Inferior parietal cortex (tissue), 1 donor: ENCODE results near the gene APLP1.
"Not testable (repeated sequence)": the region's sequence is repeated elsewhere in the genome, so short reads cannot be mapped to it uniquely, and the experiment has no call there.

Experiments
- DNase-seq: peaks from one replicate; pipeline ENCODE4 v3.0.0-alpha.2; 2016; ENCODE audit errors: extremely low spot score

Gene APLP1

GRCh38 chr19:35904311-35905068 lies 36.1 kb downstream of the APLP1 start:
- no peak for DNase-seq

- no peak for DNase-seq
Observed at GRCh38 chr19:35905178-35905727, 36.9 kb downstream of the APLP1 start.

- DNase-seq, result no peak
Observed at GRCh38 chr19:35907377-35907745, 39.0 kb downstream of the APLP1 start.

GRCh38 chr19:35908010-35908441 lies 39.7 kb downstream of the APLP1 start, which contains the start of gene TYROBP:
TYROBP (minus strand) TSS chr19:35908295; CDS start chr19:35908228, 67 bp downstream.
- DNase-seq, result no peak

- DNase-seq, result peak; percentile 18
Observed at GRCh38 chr19:35908973-35909683, 40.8 kb downstream of the APLP1 start.

- DNase-seq, result no peak
Observed at GRCh38 chr19:35909684-35910035, 41.3 kb downstream of the APLP1 start.

GRCh38 chr19:35910355-35910754 lies 42.0 kb downstream of the APLP1 start:
- not testable (repeated sequence) for DNase-seq

GRCh38 chr19:35911173-35911572 lies 42.8 kb downstream of the APLP1 start:
- no peak for DNase-seq

- no peak for DNase-seq
Observed at GRCh38 chr19:35911790-35912189, 43.4 kb downstream of the APLP1 start.

- no peak for DNase-seq
Observed at GRCh38 chr19:35913589-35913988, 45.2 kb downstream of the APLP1 start.

GRCh38 chr19:35915443-35915842 lies 47.1 kb downstream of the APLP1 start:
- no peak for DNase-seq

- DNase-seq, result no peak
Observed at GRCh38 chr19:35919306-35919705, 50.9 kb downstream of the APLP1 start.

GRCh38 chr19:35921012-35921411 lies 52.6 kb downstream of the APLP1 start:
- no peak for DNase-seq

- no peak for DNase-seq
Observed at GRCh38 chr19:35925501-35925900, 57.1 kb downstream of the APLP1 start.

GRCh38 chr19:35928507-35928906 lies 60.1 kb downstream of the APLP1 start:
- DNase-seq, result no peak
